HG03520 (cell line): ENCODE results near the gene CELF4.
A peak's percentile ranks its signal among the peaks of the same experiment; 100 is the strongest.

Source experiments
- ATAC-seq: cut with Tn5 transposase; IDR thresholded peaks from one replicate; pipeline ENCODE4 v1.9.1; 2021; ENCODE audit warnings: mild to moderate bottlenecking, moderate library complexity; ENCODE audit not compliant: unreplicated experiment

The CELF4 gene

GRCh38 chr18:37395631-37396030 lies 170.0 kb downstream of the CELF4 start:
- ATAC-seq: no peak

GRCh38 chr18:37395138-37395537 lies 170.5 kb downstream of the CELF4 start:
- no peak for ATAC-seq

GRCh38 chr18:37394610-37394965 lies 171.0 kb downstream of the CELF4 start:
- ATAC-seq: no peak

GRCh38 chr18:37393945-37394609 lies 171.5 kb downstream of the CELF4 start:
- ATAC-seq: no peak

GRCh38 chr18:37393221-37393827 lies 172.3 kb downstream of the CELF4 start:
- ATAC-seq: no peak

GRCh38 chr18:37392648-37393047 lies 172.9 kb downstream of the CELF4 start:
- no peak for ATAC-seq

- peak; percentile 89 for ATAC-seq
Measured at GRCh38 chr18:37391698-37392548, 173.7 kb downstream of the CELF4 start.

- no peak for ATAC-seq
Measured at GRCh38 chr18:37391156-37391555, 174.4 kb downstream of the CELF4 start.

GRCh38 chr18:37390687-37391086 lies 174.9 kb downstream of the CELF4 start:
- ATAC-seq: no peak

GRCh38 chr18:37389684-37390368 lies 175.8 kb downstream of the CELF4 start:
- ATAC-seq: no peak

GRCh38 chr18:37389041-37389440 lies 176.6 kb downstream of the CELF4 start:
- no peak for ATAC-seq

GRCh38 chr18:37388413-37388812 lies 177.2 kb downstream of the CELF4 start:
- ATAC-seq: no peak

GRCh38 chr18:37385846-37386778 lies 179.5 kb downstream of the CELF4 start:
- no peak for ATAC-seq

GRCh38 chr18:37383846-37384595 lies 181.6 kb downstream of the CELF4 start:
- no peak for ATAC-seq

- ATAC-seq: no peak
Measured at GRCh38 chr18:37383036-37383785, 182.4 kb downstream of the CELF4 start.

GRCh38 chr18:37381554-37381953 lies 184.0 kb downstream of the CELF4 start:
- ATAC-seq: no peak

- no peak for ATAC-seq
Measured at GRCh38 chr18:37380546-37381110, 185.0 kb downstream of the CELF4 start.

GRCh38 chr18:37378336-37379010 lies 187.1 kb downstream of the CELF4 start:
- no peak for ATAC-seq
